Measurements from ENCODE around the gene SLC26A6.

SLC26A6 gene

GRCh38 chr3:48631516-48632448 is 3.5 kb downstream of the SLC26A6 start:
- no peak for DNase-seq

GRCh38 chr3:48630833-48631232 is 4.4 kb downstream of the SLC26A6 start:
- DNase-seq: no peak

GRCh38 chr3:48630407-48630806 is 4.9 kb downstream of the SLC26A6 start:
- DNase-seq: no peak

GRCh38 chr3:48629894-48630293 is 5.4 kb downstream of the SLC26A6 start:
- DNase-seq: no peak

- no peak for DNase-seq
These were observed 6.8 kb downstream of the SLC26A6 start for GRCh38 chr3:48628277-48629017.

GRCh38 chr3:48625600-48625999 is 9.7 kb downstream of the SLC26A6 start:
- no peak for DNase-seq

- DNase-seq: no peak
These were observed 10.5 kb downstream of the SLC26A6 start for GRCh38 chr3:48624767-48625166.

- DNase-seq: peak; percentile 89
These were observed 11.3 kb downstream of the SLC26A6 start for GRCh38 chr3:48623851-48624547.

GRCh38 chr3:48621461-48621869 is 13.8 kb downstream of the SLC26A6 start, which contains the start of gene TMEM89:
Gene TMEM89, minus strand, starts transcription at chr3:48621769. Its CDS starts 13 bp downstream, at chr3:48621756.
- DNase-seq: no peak

- no peak for DNase-seq
These were observed 15.4 kb downstream of the SLC26A6 start for GRCh38 chr3:48619541-48620524.

GRCh38 chr3:48617559-48617958 is 17.7 kb downstream of the SLC26A6 start:
- no peak for DNase-seq

GRCh38 chr3:48614044-48614443 is 21.2 kb downstream of the SLC26A6 start:
- no peak for DNase-seq

GRCh38 chr3:48612309-48612708 is 23.0 kb downstream of the SLC26A6 start:
- DNase-seq: no peak

GRCh38 chr3:48609088-48610005 is 25.9 kb downstream of the SLC26A6 start, which contains the start of gene UQCRC1:
Gene UQCRC1, minus strand, starts transcription at chr3:48609646. Its CDS starts 26 bp downstream, at chr3:48609620.
- peak; percentile 85 for DNase-seq

GRCh38 chr3:48607519-48607918 is 27.7 kb downstream of the SLC26A6 start:
- DNase-seq: no peak

GRCh38 chr3:48601622-48601994 is 33.7 kb downstream of the SLC26A6 start:
- no peak for DNase-seq

- DNase-seq: no peak
These were observed 34.3 kb downstream of the SLC26A6 start for GRCh38 chr3:48600711-48601621.

- DNase-seq: no peak
These were observed 35.6 kb downstream of the SLC26A6 start for GRCh38 chr3:48599509-48600285.

GRCh38 chr3:48599077-48599501 is 36.2 kb downstream of the SLC26A6 start:
- DNase-seq: no peak
